HG03280 (cell line): Measurements from ENCODE around the gene BCR.

ENCODE experiments used
- ATAC-seq: cut with Tn5 transposase; IDR thresholded peaks from one replicate; pipeline ENCODE4 v1.9.1; 2021; ENCODE audit warnings: mild to moderate bottlenecking, moderate library complexity; ENCODE audit not compliant: unreplicated experiment

The BCR gene

DNA sequence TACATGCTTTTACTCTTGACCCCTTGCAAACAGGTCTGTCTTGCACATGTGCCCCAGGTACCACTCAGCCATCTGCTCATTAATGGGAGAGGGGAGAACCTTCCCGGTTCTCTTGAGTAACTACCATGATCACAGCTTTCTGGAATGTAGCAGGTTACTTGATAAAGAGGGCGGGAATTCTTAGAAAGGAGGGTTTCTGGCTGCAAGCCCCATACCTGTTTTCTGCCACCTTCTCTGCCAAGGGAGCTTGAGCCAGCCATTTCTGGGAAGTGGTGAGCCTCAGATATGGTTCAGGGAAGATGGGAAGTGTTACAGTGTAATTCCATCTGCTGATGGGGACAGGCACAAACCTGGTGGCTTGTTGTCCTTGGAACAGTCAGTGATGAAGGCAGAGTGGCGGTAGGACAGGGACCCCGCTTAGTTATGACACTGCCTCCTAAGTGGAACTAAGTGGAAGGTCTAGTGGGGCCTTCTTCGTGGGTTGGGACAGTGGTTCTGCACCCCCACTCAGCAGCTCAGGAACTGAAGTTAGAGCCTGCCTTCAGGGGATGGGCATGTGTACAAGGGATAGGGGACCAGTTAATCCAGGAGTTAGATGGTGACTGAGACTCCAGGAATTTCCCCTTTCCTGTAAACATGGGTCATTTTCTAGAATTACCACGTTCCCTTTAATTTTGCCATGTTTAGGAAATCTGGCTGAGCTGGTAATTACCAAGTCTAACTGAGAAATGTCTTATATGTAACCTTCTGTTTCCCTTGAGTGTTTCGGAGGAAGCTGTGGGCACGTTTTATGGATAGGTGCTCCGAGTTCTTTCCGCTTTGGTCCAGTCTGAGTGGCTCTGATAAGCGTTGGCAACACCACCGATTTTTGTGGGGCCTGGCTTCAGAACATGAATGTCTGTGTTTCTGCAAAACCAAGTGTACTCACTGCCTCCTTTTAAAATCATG lies 35.3 kb downstream of the BCR start:
- ATAC-seq, result no peak

DNA sequence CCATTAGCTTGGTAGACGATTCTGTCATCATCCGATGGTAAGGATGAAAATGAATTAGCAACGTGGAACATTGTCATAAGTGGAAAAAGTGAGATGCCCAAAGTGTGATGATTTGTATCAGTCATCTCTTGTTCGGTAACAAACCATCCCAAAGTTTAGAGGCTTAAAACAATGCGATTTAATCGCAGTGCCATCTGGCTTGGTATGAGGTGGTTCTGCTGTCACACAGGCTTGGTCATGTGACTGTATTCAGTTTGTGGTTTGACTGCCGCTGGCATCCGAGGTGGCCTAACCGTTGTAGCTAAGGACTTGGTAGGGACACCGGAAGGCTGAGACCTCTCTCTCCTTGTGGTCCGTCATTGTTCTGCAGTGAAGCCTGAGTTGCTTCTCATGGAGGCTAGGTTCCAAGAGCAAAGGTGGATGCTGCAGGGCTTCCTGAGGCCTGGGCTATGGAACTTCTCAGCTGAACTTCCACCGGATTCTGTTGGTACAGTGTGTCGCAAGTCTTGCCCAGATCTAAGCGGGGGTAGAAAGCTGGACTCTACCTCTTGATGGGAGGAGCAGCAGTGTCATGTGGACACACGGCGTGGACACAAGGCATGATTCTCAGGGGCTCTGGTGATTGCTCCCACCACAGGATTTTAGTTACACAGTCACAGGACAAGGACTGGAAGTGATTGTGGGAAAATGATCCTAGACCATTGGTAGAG lies 36.3 kb downstream of the BCR start:
- no peak for ATAC-seq

DNA sequence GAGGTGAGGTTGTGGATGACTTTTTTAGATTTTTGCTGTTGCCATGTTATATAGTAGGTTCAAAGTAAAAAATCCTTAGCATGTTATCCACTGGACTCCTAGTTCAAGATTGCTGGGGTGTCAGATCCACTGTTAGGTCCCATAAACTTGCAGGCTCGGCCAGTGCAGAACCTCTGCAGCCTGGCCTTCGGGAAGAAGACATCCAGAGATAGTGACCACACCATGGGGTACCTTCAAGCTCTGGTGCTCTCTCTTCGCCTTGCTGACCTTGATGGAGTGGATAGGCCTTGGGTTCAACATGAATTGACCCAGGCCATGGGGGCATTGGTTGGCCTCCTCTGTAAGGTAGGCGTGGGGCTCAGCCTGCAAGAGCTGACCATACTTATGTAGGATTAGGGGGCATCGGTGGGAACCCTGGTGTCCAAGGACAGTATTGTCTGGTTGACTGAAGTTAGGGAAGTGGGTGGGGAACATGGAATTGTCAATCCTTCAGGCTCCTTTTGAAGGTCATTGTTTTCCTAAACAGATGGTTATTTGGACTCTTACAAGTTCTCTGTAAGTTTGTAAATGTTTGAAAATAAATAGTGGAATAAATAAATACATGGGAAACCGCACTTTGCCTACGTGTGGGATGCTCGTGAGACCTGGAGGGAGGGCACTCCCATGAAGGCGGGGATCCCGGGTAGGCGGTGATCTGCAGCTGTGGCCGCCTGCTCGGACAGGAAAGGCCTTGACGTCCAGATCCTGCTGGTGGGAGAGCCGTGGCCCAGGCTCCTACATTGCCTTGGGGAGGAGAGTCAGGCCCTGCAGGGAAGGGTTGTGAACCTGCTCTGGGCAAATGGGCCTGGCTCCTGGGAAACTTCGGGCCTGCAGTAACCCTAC lies 37.1 kb downstream of the BCR start:
- ATAC-seq, result no peak

DNA sequence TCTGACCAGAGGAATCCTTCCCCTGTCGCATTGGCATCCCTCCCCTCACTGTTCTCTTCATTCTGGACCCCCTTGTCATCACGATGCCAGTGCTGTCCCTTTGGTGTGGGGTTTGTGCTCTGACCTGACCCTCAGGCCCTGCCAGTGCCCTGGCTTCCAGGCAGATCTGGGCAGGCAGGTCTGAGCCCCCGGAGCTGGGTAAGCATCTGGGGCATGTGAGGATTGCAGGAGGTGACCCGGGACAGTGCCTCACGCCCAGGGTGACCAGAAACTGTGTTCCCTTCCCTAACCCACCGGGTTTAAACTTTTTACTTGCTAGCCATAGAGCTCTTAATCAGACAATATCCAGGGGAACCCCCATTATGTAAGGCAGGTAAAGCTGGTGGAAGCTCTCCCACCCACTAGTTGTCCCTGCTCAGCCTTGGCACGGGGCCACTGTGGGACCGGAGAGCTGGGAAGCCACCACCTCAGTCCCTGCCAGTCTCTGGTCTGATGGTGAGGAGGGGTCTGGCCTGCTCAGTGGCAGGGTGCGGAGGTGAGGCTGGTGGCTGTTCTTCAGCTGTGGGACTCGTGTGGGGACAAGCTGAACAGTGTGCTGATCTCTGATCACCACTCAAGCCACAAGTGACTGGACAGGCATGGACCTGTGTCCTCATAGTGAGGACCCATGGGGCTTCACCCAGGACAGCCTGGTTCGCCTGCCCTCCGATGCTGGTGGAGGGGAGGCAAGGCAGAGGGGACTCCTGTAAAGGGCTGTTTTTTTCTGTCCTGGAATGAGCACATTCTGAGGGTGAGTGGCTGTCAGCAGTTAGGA lies 38.0 kb downstream of the BCR start:
- no peak for ATAC-seq

DNA sequence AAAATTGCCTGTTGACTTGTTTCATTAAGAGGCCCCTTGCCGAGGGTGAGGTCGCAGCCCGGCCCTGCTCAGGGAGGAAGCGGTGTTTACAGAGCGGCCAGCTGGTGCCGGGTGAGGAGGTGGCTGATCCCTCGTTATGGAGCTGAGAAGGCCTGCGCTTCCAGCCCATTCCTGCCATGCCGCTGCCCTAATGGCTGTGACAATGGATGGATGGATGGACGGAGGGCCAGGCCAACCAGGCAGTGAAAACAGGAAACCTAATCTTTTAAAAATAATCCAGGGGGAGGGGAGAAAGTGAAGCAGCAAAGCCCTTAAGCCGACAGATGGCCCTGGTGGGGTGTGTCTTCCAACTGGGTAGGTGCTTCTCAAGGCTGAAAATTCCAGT lies 38.5 kb downstream of the BCR start:
- no peak for ATAC-seq

DNA sequence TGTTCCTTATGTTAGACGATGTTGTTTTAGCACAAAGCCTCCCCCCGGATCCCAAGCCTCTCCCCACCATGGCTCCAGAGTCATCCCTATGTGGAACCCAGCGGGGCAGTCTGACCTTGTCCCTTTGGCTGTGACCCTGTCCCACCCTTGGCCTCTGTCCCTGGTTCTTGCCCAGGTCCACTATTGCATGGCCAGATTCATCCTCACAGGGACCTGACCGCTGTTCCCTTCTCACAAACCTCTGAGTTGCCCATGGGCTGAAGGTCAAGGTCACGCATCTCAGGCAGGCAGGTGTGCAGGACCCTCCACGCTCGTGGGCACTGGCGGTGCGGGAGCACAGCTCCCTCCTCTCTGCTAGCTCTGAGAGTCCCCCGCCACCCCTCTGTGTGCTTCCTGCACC lies 39.0 kb downstream of the BCR start:
- no peak for ATAC-seq

DNA sequence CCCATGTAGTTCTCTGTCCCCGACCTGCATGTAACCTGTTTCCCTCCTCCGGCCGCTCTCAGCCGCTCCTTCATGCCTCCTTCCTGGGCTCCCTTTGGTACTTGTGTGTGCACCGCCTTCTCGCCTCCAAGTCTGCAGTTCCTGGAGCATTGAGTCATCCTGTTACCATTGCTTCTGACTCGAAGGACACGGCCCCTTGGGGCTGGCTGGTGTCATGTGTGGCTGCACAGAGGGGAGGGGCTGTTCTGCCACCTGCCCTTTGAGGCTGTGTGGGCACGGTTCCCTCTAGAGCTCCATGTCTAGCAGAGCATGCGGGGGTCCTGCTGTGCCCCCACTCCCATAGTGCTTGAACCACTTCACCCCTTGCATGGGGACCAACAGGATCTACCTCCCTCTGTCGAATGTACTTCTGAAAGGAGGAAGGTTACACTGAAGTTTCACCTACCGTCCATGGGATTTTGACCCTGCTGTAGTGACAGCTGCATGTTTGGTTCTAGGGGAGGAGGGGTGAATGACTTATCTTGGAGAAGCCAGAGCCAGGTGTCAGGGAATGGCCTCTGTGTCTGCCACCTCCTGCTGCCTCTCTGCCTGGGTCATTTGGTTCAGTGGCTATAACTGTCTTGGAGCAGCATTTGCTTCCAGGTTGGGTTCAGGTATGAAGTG lies 39.6 kb downstream of the BCR start:
- no peak for ATAC-seq

DNA sequence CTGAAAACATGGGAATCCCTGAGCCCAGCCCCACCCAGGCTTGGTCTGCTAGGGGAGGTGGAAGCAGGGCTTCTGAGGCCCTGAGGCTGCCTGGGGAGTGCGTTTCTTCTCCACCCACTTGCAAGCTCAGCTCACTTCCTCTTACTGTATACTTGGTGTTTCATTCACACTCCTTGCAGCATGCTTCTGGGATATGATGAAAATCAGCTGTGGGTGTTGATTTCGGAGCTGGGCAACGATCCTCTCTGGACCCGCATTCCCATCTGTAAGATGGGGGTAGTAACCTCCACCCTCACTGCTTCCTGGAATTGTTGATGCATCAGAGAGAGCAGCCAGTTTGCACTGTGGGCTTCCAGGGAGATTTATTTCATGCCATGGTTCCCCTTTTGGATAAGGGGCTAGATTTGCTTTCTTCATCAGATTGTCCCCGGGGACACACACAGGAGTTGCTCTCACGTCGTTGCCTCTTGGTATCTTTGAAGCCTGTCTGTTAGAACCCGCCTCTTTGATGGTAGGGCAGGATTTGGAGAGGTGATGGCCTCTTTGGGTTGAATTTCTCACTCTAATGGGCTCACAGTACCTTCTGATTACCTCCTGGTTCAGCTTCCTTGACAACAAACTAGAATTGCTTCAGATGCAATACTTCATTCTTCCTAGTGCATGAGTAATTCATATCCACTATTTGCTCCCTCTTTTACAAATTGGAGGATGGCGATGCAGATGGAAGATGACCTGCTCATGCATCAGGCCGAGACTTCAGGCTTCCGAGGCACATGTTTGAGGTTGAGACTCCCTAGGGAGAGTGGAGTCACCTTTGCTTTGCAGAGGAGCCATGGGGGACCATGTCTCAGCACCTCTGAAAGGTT lies 40.4 kb downstream of the BCR start:
- ATAC-seq, result no peak

DNA sequence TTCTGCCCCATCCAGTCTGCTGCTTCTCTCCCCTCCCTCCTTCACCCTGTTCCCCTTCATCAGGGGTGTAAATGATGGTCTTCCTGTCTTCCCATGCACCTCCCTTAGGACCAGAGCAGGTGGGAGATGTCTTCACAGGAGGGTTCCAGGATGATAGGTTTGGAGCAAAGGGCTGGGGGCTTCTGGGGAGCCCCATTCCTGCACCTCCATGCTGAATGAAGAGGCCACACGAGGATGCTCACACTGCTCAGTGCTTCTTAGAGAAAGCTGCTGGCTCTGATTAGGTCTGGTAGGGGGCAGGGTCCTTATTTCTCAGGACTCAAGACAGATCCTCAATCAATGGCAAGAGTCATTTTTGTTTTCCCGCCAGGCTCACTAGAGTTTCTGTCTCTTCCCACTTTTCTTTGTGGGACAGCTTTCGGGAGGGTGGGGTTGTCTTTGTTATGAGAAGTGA lies 41.1 kb downstream of the BCR start:
- ATAC-seq, result no peak

DNA sequence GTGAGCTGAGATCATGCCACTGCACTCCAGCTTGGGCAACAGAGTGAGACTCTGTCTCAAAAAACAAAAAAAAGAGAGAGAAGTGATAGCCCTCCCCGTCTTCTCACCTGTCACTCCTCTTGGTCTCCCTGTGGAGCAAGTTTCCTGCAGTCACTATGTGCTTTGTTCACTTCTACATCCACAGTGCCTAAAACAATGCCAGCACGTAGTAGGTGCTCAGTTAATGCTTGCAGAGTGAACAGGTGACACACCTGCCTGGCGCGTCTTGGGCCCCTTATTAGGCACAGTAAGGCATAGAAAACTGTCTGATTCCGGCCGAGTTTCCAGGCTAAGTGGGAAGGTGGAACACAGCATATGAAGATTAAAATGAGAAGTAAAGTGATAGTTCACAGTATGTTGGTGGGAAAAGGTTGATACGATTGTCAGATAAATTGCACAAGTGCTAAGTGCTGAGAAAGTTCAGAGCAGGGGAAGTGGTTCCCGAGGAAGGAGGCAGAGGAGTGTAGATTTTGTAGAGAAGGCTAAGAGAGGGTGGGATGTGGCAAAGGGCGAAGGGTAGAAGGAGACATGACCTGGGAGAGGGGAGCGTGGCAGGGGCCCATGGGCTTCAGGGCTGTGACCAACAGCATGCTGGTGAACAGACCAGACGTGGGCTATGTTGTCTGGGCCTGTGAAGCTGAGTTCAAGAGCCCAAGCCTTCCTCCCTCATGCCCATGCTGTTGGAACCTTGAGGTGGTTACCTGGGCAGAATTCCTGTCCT lies 41.9 kb downstream of the BCR start:
- no peak for ATAC-seq

DNA sequence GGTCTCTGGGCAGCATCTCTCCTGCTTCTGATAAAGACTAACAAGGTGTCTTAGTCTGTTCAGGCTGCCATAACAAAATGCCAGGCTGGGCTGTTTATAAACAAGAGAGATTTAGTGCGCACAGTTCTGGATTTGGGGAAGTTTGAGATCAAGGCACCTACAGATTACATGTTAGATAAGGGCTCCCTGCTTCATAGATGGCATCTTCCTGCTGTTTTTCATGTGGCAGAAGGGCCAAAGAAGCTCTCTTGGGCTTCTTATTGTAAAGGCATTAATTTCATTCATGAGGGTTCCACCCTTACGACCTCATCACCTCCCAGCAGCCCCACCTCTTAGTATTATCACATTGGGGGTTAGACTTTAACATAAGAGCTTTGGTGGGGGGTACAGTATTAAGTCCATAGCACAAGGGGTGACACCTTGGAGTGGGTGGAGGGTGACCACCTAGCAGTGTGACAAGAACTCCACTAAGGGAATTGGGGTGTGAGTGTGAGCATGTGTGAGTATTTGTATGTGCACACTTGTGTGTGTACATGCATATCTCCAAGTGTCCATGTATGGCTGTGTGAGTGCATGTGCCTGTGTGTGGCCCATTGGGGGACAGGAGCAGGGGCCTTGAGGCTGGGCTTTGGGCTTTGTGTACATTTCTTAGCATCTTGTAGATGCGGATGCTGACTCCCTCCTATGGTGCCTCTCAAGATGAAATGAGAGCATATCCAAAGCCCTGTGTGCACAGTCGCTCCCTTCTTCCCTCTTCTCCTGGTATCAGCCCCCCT lies 42.7 kb downstream of the BCR start:
- ATAC-seq, result no peak

DNA sequence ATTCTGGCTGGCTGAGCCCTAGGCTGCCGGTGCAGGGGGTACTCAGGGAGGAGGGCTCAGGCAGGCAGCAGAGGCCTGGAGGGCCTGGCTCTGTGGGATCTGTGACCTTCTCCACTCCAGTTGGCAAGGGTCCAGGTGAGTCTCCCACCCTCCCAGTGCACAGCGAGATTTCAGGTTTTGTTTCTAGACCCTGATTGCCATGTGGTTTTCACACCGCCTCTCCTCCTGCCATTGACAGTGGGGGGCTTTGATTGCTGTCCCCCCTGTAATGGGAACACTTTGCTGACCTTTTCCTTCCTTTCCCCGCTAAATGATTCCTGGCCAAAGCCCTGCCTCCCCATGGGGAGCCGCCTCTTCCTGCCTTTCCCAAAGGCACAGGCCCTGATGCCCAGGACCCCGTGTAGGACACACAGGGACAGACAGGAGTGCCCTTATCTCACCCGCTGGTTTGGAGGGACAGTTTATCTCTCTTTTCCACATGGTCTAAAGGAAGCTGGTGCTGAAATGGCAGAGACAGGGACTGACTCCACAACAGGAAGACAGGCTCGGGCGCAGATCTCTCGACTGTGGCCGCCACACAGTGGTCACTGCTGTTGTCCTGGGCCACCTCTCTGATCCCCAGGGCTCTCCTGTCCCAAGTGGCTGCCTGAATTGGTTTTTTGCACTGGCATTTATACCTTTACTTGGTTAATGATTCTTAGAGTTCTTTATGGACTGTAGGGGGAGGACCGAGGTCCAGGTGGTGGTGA lies 43.4 kb downstream of the BCR start:
- no peak for ATAC-seq

DNA sequence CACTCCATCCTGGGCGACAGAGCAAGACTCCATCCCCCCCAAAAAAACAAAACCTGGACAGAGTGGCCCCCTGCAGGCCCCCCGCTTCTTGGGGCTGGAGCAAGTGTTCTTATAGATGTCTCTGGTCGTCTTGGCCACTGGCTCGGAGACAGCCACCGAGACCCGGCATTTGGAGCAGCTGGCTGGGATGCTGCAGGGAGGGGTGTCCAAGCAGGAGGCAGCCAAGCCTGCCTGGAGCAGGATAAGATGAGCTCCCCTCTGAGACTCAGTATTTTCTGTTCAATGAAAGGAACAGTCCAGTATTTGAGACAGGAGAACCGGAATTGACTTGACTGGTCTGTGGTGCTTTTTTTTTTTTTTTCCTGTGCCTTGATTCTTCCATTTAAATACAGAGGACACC lies 44.5 kb downstream of the BCR start:
- no peak for ATAC-seq

DNA sequence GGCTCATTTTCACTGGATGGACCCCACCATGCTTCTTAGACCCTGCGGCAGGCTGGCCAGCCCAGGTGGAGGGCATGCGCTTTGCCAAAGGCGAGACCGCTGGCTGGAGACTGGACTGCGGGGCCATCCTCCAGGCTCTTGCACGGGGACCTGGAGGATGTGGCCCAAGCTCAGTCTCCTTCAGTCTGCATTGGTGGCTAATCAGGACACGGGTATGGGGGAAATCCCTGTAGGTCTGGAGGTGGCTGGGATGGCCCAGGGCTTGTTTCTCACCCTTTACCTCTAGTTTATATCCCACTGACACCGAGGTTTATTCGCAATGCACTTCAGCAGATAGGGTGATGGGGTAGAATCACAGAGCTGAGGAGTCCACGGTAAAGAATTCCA lies 45.0 kb downstream of the BCR start:
- ATAC-seq, result no peak

DNA sequence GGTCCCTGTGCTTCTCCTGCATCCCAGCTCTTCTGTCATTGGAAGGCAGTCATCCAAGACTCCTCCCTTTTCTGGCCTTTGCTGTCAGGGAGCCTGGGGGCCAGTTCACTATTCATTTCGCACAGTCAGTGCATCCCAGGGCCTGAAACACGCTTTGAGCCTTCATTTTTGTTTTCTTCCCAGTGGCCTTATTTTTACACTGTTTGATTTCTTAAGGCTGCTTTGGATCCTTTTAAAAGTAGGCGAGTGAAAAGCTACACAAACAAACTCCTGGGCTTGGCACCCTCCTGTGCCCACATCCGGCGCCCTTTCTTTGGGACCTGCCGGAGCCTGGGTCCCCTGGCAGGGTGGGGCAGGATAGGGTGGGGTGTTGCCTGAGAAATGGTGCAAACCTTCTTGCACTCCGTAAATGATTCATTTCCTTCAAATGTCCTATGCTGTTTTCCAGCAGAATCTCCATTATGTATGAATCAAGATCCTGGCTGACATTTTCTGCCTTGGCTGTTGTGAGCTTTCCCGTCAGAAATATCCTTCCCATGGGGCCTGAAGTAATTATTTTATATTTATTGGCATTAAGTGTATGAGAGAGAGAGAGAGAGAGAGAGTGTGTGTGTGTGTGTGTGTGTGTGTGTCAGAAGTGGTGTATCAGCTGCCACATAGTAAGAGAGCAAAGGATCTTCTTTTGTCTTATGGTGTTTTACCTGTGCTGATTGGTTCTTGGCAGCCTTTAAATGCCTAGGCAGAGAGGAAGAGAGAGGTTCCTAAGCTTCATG lies 45.6 kb downstream of the BCR start:
- ATAC-seq, result no peak

DNA sequence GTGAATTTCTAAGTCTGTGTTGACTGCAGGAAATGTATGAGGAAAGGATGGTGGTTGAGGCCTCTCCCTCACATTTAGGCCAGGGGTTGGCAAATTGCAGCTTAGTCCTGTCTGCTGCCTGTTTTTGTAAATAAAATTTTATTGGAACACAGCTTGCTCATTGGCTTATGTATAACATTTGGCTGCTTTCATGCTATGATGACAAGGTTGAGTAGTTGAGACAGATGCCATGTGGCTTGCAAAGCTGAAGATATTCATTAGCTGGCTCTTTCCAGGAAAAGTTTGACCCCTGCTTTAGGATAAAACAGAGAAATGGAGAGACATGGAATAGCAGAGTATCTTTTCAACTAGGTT lies 46.2 kb downstream of the BCR start:
- no peak for ATAC-seq
